HG03039 (cell line): ENCODE results near the gene NFE2.

Experiments
- ATAC-seq: cut with Tn5 transposase; IDR thresholded peaks from one replicate; pipeline ENCODE4 v1.9.1; 2021; ENCODE audit warnings: mild to moderate bottlenecking, moderate library complexity; ENCODE audit not compliant: unreplicated experiment

Gene NFE2

GRCh38 chr12:54253240-54253639, 47.6 kb downstream of the NFE2 start:
- ATAC-seq = no peak

- ATAC-seq = no peak
Observed at GRCh38 chr12:54251667-54252284, 49.0 kb downstream of the NFE2 start.

GRCh38 chr12:54249489-54249888, 51.3 kb downstream of the NFE2 start:
- no peak for ATAC-seq

- ATAC-seq = no peak
Observed at GRCh38 chr12:54246011-54246641, 54.7 kb downstream of the NFE2 start.
